NCI-H2029 (cell line): ENCODE measurements around the gene KCNK4.
A peak's percentile ranks its signal among the peaks of the same experiment; 100 is the strongest.

Source experiments
- DNase-seq: peaks from one replicate; lab custom pipeline; 2025; lab: John Stamatoyannopoulos, UW

KCNK4 gene

DNA sequence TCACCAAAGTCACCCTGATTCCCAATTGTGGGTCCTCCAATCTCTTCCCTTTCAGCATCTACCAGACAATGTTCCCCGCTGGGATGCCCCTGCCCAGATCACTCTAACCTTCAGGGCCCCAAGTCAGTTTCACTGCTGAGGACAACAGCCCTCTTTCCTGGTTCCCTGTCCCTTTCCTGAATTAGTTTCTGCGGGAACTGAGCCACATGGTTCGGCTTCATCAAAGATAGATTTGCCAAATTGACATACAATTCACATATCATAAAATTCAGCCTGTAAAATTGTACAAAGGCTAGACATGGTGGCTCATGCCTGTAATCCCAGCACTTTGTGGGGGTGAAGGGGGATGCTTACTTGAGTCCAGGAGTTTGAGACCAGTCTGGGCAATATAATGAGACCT, 36.9 kb downstream of the KCNK4 start:
- no peak for DNase-seq

DNA sequence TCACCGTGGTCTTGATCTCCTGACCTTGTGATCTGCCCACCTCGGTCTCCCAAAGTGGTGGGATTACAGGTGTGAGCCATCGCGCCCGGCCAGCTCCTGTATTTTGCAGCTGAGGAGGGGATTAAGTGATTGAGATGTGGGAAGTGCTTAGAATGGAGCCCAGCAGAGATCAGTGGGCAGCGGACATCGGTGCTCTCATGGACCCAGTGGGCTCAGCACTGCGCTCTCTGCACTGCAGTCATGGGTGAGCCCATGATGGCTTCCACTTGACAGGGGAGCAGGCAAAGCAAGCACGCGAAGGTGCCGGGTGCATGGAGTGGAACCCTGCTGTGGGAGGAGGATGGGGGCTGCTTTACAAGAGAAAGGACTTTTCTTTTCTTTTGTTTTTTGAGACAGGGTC, 39.8 kb downstream of the KCNK4 start:
- DNase-seq = no peak

DNA sequence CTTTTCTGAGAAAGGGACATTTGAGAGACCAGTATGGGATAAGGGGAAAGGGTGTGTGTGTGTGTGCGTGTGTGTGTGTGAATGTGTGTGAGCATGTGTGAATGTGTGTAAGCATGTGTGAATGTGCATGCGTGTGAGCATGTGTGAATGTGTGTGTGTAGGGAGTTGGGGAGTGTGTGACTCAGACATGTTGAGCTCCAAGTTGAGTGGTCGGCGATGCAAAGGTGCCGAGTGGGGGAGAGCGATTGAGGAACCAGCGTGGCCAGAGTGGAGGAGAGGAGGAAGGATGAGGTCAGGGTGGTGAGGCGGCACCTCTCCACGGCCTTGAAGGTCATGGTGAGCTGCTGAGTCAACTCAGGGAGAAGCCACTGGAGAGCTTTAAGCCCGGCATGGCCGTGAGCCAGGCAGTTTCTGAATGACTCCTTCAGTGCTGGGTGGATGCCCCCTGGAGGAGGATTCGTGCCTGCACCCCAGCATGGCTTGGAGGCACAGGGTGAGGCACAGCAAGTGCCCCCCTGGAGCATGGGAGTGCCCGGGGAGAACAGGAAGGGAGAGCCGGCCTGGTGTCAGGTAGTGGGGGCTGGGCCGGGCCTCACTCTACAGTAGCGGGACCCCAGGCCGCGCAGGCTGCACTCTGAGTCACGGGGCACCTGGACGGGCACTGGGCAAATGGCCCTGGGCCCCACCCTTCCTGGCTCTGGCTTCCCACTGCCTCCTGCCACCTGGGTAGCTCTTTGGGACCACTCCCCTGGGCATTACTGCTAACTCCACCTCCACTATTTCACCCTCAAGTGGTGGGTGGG, 40.7 kb downstream of the KCNK4 start:
- DNase-seq = peak; percentile 82

DNA sequence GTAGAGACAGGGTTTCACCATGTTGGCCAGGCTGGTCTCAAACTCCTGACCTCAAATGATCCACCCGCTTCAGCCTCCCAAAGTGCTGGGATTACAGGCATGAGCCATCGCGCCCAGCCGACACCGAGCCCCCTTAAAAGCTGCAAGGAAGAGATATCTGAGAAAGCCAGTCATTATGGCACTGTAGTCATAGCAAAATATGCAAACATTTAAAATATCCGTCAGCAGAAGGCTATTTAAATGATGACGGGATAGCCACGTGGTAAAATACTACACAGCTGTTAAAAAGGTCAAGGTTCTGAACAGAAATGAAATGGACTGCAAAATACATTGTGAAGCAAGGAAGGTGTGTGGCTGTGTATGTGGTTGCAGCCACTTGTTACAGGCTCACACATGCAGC, 42.5 kb downstream of the KCNK4 start:
- DNase-seq = no peak

DNA sequence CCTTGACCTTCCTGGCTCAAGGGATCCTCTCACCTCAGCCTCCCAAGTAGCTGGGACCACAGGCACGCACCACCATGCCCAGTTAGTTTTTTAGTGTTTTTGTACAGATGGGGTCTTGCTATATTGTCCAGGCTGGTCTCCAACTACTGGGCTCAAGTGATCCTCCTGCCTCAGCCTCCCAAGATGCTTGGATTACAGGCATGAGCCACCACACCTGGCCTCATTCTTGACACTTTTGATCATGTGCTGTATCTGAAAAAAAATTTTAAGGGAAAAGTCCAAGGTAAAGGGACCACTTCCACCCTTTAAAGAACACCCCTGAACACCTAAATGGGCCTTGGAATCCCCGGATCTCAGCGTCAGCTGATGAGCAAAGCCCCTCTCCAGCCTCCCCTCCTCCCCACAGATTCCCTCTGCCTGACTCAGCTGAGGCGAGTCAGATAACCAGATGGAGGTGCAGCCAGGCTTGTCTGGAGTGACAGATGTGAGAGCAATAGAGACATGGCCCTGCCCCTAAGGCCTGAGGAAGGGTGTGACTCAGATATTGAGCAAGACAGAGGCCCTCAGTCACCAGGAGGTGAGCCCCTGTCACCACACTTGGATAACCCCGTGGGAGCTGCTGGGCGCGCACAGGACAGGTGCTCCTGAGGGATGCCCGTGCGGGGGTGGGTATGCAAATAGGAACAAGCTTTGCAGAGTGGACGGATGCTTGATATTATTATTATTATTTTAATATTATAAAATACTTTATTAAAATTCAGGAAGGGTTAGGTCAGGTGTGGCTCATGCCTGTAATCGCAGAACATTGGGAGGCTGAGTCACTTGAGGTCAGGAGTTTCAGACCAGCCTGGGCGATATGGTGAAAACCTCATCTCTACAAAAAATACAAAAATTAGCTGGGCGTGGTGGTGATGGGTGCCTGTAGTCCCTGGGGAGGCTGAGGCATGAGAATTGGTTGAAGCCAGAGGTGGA, 43.9 kb downstream of the KCNK4 start:
- peak; percentile 62 for DNase-seq

DNA sequence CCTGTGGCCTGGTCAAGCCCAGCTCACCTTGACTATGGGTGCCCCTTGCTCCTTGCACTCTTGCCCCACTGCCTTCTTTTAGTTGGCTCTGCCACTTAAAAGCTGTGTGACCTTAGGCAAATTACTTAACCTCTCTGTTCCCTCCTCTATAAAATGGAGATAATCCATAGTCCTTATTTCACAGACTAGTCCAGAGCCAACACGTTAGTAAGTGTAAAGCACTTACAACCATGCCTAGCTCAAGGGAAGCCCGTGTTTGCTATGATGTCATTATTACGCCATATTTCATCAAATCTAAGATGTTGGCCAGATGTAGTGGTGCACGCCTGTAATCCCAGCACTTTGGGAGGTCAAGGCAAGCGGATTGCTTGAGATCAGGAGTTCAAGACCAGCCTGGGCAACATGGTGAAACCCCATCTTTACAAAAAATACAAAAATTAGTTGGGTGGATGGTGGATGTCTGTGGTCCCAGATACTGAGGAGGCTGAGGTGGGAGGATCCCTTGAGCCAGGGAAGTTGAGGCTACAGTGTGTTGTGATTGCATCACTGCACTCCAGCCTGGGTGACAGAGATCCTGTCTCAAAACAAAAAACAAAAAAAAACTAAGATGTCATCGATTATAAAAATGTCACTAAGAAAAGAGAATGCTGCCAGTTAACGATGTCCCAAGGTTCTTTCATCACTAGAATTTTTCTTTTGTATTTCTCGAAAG, 46.6 kb downstream of the KCNK4 start:
- DNase-seq = no peak

DNA sequence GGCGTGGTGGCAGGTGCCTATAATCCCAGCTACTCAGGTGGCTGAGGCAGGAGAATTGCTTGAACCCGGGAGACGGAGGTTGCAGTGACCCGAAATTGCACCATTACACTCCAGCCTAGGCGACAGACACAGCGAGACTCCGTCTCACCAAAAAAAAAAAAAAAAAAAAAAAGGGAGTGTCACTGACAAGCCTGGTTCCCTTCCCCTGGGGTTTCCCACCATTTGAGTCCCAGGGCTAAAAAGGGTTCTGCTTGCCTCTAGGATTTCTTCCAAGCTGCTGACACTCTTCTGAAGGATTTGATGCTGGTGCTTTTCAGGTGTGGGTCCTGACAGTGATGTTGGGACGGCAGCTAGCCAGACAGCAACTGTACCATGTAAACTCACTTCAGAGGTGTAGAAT, 47.6 kb downstream of the KCNK4 start:
- no peak for DNase-seq

DNA sequence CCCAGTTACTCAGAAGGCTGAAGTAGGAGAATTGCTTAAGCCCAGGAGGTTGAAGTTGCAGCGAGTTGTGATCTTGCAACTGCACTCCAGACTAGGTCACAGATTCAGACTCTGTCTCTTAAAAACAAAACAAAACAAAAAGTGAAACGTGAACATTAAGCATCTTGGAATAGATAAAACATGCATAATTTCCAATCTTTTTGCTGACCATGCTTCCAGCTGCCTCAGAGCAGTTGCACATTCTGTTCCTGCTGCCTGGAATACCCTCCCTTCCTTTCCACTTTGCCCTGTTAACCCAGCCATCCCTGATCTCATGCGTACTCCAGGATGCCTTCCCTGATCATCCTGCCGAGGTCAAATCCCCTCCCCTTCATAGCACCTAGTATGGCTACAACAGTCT, 48.2 kb downstream of the KCNK4 start:
- no peak for DNase-seq

DNA sequence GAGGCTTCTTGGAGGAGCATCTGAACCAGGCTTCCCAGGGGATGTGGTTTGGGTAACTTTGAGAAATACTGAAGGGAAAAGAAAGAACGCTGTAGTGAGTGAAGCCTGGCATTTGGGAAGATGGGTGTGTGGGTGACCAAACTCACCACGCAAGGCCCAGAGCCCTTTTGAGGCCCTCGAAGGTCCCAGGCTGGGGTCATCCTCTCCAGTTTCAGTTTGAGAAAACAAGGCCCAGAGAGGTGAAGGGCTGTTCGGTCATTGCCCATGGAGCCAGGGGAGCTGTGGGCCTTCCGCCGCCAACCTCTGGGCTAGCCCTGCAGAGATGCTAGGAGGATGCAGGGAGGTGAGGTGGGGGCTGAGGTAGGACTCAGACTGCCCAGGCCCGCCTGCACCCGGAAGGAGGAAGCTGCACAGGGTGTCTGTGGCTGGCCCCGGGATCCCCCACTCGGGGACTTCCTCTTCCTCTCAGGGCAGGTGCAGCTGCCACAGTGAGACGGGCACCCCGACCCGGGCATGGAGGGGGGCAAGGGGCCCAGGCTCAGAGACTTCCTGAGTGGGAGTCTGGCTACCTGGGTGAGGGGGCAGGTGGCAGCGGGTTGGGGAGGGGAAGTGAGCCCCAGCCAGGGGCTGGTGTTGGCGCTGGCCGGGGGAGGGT, 48.8 kb downstream of the KCNK4 start, which contains the start of gene CCDC88B:
Gene CCDC88B, plus strand, starts transcription at position 451 of the 655 bp plus-strand sequence. Its CDS starts 63 bp downstream, at position 514.
- no peak for DNase-seq

DNA sequence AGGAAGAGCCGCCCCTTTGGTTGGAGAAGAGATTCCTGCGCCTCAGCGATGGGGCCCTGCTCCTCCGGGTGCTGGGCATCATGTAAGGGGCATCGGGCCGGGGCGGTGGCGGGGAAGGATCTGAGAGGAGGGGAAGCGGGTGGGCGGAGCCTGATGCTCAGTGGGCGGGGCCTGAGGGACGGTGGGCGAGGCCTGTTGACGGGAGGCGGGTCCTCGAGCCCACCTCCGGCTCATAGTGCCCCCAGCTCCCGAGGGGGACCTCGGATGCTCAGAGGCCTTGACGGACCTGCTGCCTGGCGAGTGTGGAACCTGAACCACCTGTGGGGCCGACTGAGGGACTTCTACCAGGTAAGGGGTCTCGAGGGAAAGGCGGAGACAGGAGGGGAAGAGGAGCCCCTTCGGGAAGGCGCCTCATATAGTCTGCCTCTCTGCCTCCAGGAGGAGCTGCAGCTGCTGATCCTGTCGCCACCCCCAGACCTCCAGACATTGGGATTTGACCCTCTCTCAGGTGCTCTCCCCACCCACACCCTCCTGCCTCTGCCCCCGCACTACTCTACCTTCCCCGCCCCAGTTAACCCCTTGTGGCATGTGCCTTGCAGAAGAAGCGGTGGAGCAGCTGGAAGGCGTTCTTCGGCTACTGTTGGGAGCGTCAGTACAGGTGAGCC, 49.7 kb downstream of the KCNK4 start:
- no peak for DNase-seq

DNA sequence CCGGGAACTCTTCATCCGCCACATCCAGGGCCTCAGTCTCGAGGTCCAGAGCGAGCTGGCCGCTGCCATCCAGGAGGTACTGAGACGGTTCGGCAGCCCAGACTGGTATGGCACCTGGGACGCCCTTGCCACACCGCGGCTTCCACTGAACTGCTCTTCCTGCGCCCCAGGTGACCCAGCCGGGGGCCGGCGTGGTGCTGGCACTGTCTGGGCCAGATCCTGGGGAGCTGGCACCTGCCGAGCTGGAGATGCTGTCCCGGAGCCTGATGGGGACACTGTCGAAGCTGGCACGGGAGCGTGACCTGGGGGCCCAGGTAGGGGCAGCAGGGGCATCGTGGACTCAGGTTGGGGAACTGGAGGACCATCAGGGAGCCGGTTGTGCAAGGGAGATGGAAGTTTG, 50.3 kb downstream of the KCNK4 start:
- no peak for DNase-seq

DNA sequence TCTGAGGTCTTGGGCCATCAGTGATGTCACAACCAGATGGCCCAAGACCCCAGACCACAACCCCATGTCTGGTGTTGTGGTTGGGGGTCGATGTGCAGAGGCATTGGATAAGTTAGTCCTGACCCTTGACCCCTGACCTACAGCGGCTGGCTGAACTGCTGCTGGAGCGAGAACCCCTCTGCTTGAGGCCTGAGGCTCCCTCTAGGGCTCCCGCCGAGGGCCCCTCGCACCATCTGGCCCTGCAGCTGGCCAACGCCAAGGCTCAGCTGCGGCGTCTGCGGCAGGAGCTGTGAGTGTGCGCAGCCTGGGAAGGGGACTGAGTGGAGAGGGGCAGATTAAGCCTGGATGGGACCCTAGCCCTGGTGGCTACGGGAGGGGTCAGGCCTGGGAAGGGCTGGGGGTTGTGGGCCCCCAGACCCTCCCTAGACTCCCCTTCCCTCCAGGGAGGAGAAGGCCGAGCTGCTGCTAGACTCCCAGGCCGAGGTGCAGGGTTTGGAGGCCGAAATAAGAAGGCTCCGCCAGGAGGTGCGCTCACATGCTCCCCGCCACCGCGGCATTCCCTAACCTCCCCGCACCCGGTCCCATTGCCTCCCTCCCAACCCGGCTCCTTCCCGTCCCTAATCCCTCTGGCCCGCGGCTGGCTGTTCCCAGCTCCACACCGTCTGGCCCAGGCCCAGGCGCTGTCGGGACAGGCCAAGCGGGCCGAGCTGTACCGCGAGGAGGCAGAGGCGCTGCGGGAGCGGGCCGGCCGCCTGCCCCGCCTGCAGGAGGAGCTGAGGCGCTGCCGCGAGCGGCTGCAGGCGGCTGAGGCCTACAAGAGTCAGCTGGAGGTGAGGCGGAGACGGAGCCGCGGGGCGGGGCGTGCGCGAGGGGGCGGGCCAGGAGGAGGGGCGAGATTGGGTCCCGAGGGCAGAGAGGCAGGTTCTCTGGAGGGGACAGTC, 51.0 kb downstream of the KCNK4 start:
- DNase-seq = peak; percentile 81

DNA sequence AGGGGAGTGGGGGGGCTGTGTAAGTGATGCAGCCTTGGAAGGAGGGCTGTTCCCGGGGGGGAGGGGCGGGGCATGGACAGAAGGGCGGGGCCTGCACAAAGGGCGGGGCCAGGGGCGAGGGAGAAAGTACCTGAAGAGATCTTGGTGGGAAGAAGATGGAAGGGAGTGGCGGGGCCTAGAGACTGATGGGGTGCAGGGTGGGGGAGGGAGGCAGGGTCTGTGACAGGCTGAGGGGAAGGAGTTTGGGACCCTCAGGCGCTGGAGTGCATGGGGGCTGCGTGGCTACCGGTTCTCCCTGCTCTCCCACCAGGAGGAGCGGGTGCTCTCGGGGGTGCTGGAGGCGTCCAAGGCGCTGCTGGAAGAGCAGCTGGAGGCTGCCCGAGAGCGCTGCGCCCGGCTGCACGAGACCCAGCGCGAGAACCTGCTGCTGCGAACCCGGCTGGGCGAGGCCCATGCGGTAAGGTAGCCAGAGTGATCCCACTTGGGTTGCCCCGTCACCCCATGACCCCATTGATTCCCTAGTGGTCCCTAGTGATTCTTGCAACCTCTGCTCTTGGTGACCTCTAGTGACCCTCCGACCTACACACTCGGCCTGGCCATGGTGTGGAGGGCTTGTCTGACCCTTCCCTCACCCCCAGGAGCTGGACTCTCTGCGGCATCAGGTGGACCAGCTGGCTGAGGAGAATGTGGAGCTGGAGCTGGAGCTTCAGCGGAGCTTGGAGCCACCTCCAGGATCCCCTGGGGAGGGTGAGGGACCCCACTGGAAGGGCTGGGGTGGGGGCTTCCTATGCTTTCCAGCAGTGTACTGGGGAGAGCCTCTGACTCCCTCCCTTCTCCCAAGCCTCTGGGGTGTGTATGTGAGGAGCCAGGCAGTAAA, 52.0 kb downstream of the KCNK4 start:
- DNase-seq = no peak

DNA sequence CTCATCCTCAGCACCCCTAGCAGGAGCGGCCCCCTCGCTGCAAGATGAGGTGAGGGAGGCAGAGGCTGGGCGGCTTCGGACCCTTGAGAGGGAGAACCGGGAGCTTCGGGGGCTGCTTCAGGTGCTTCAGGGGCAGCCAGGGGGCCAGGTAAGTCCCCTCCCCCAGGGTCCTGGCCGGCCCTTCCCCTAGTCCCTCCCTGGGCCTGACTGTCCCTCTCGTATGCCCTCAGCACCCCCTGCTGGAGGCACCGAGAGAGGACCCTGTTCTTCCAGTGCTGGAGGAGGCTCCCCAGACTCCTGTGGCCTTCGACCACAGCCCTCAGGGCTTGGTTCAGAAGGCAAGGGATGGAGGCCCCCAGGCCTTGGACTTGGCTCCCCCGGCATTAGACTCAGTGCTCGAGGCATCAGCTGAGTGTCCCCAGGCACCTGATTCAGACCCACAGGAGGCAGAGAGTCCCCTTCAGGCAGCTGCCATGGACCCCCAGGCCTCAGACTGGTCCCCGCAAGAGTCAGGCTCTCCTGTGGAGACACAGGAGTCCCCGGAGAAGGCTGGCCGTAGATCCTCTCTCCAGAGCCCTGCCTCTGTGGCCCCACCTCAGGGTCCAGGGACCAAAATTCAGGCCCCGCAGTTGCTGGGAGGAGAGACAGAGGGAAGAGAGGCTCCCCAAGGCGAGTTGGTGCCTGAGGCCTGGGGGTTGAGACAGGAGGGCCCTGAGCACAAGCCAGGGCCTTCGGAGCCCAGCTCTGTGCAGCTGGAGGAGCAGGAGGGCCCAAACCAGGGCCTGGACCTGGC, 52.9 kb downstream of the KCNK4 start:
- DNase-seq = no peak

DNA sequence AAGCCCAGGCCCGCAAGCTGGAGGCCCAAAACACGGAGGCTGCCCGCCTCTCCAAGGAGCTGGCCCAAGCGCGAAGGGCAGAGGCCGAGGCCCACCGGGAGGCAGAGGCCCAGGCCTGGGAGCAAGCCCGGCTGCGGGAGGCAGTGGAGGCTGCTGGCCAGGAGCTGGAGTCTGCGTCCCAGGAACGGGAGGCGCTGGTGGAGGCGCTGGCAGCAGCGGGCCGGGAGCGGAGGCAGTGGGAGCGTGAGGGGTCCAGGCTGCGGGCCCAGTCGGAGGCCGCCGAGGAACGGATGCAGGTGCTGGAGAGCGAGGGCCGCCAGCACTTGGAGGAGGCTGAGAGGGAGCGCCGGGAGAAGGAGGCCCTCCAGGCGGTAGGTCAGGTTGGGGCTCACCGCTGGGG, 53.7 kb downstream of the KCNK4 start:
- no peak for DNase-seq

DNA sequence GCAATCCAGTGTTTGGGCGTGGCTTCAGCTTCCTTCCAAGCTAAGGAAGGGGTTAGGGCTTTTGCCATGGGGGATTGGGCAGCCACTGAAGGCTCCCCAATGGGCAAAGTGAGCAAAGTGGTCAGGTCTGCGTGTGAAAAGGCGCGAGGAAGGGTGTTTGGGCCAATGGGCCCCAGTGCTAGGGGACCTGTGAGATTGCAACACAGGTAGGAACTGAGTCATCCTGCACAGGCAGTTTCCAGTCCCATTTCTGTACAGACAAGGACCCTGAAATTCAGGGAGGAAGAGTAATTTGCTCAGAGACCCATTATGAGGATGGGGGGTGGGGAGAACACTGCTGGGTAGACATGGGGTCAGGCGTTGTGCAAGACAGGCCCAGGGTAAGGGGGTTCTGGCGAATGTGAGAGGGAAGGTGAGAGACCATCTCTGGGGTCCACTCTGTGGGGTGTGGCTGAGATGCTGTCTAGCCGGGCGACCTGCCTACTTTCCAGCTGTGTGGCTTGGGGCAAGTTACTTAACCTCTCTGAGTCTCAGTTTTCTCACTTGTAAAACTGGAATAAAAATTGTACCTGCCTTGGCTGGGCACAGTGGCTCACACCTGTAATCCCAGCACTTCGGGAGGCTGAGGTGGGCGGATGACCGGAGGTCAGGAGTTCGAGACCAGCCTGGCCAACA, 56.2 kb downstream of the KCNK4 start:
- DNase-seq = no peak

DNA sequence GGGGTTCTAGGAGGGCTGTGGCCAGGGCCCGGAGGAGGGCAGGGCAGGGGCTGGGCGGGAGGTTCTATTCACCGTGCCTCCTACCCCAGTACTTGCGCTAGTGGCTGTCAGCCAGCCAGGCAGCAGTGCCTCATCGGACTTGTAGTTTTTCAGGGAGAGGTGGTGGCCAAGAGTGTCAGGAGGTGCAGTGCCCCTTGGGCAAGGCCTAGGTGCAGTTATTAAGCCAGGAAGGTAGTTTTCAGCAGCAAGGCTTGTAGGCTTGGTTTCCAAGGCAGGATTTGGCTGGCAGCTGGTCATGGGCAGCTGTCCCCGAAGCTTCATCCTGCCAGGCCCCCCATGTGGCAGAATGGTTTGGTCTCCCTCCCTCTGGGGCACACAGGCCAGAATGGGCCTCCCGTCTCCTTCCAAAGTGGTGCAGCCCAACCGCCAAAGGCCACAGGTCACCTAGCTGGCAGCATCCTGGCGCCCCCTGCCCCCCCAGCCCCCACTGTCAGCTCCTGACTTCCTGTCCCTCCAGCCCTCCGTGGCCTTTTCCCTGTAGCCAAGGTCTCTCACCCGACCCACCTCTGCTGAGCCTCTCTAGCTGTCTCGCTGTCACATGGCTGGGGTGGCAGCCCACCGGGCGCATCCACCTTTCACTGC, 57.4 kb downstream of the KCNK4 start:
- no peak for DNase-seq
